ENCODE data around the gene SAPCD1. TPM values are rescaled to one million over a fixed set of nuclear protein-coding genes. Genes with fewer than 3 reads are reported as not detected.

SAPCD1 gene
- polyA plus RNA-seq, 1 of the 3 experiments (the other 2 are of a cell fraction) = 5.9 TPM

GRCh38 chr6:31729979-31730630 lies 32.4 kb upstream of the SAPCD1 start:
- Histone ChIP-seq H3K79me2 (ENCODE audit: insufficient read depth) (peaks cover 51% of the 10 kb centered on the region), H4K20me1 (ENCODE audit: insufficient read depth) (peaks cover 27% of the 10 kb centered on the region), H3K27ac (ENCODE audit: low read depth in 2 of 2, low read length in 1 of 2) (peak overlapping the region; percentile 94), H3K9ac (peak overlapping the region; percentile 98), H3K9me3 (no peaks in the 10 kb centered on the region), H3K4me2 (peak overlapping the region; percentile 98), H3F3A (replicated peaks; ENCODE audit: insufficient read depth) (peaks cover 51% of the 10 kb centered on the region), H3K27me3 (ENCODE audit: insufficient read depth) (no peaks in the 10 kb centered on the region), H3K36me3 (replicated peaks in 1 of 2; ENCODE audit: control insufficient read depth in 1 of 2, insufficient read depth in 2 of 2, low read length in 1 of 2) (peaks cover 52 to 60% of the 10 kb centered on the region in 2 experiments), H3K9me2 (no peaks in the 10 kb centered on the region), H2AFZ (ENCODE audit: low read depth) (peak overlapping the region; percentile 67), H3K4me1 (ENCODE audit: control insufficient read depth in 1 of 2, insufficient read depth in 2 of 2, low read depth in 1 of 2, low read length in 1 of 2) (peaks cover 21 to 24% of the 10 kb centered on the region in 2 experiments; a peak in 2 of 4 replicates), H3K4me3 (ENCODE audit: low read depth in 2 of 2, low read length in 1 of 2) (peak overlapping the region; percentile 90 to 93)
- peak; percentile 96 for DNase-seq
- ChIA-PET CTCF (interaction anchor here (0.6 to 7.3 kb wide), 41 partner anchors 9 to 229 kb away, joined by 3 to 45 read pairs (median 4); partner anchors contain the start of genes ABHD16A, ATP6V1G2, EHMT2 and GPANK1), POLR2A (interaction anchor here (0.7 to 2.0 kb wide), 13 partner anchors 11 to 183 kb away, joined by 3 to 10 read pairs (median 4); partner anchors contain the start of genes ABHD16A, ATP6V1G2, HSPA1B and LSM2)
- 8% methylated on average over 21 of the region's 46 CpGs for WGBS (ENCODE audit: low lambda C conversion rate)
- TF ChIP-seq NRF1 (IDR thresholded peaks at IDR 0.05; ENCODE audit: low read depth, low read length) = peak; percentile 49
- TF ChIP-seq ZBTB33 (IDR thresholded peaks at IDR 0.05; ENCODE audit: borderline replicate concordance, low read depth) = peak; percentile 61; the same call in 1 of the 2 replicates
- 0 out of 4 replicates have a peak, but pooled peaks of 1 of the 2 experiments have one; percentile 38 for TF ChIP-seq EP300 (IDR thresholded peaks at IDR 0.05; ENCODE audit: borderline replicate concordance in 1 of 2, low read depth in 1 of 2, low read length in 1 of 2)
- TF ChIP-seq JUND (IDR thresholded peaks at IDR 0.05) = peak; percentile 41; the same call in 1 of the 2 replicates
- TF ChIP-seq POLR2AphosphoS5 (IDR thresholded peaks at IDR 0.05; ENCODE audit: low read depth, low read length) = peak; percentile 97
- TF ChIP-seq EZH2phosphoT487 (IDR thresholded peaks at IDR 0.05; ENCODE audit: borderline replicate concordance, low read depth) = no peak
- TF ChIP-seq USF1 (IDR thresholded peaks at IDR 0.05; ENCODE audit: borderline replicate concordance, low read depth) = no peak
- no peak for TF ChIP-seq FOXJ3 (CRISPR knock-in tag; IDR thresholded peaks at IDR 0.05)
- TF ChIP-seq PBX3 (IDR thresholded peaks at IDR 0.05) = peak; percentile 81
- 0 out of 2 replicates have a peak, but pooled peaks have one; percentile 50 for TF ChIP-seq TAF1 (IDR thresholded peaks at IDR 0.05; ENCODE audit: borderline replicate concordance, low read depth, low read length)
- 0 out of 2 replicates have a peak, but pooled peaks have one; percentile 41 for TF ChIP-seq MAX (IDR thresholded peaks at IDR 0.05; ENCODE audit: low read depth)
- TF ChIP-seq FOXM1 (IDR thresholded peaks at IDR 0.05; ENCODE audit: low read depth) = no peak
- no peak for TF ChIP-seq RAD21 (IDR thresholded peaks at IDR 0.05; ENCODE audit: low read length)
- TF ChIP-seq USF2 (IDR thresholded peaks at IDR 0.05; ENCODE audit: borderline replicate concordance, low read depth, low read length) = no peak
- no peak for TF ChIP-seq RCOR1 (IDR thresholded peaks at IDR 0.05; ENCODE audit: low read length)
- no peak; the same call in 1 of the 2 replicates for TF ChIP-seq TEAD4 (IDR thresholded peaks at IDR 0.05; ENCODE audit: borderline replicate concordance, insufficient read depth)
- no peak for TF ChIP-seq RXRA (IDR thresholded peaks at IDR 0.05; ENCODE audit: borderline replicate concordance, low read depth)
- peak; percentile 61 for TF ChIP-seq ELF1 (IDR thresholded peaks at IDR 0.05)
- TF ChIP-seq FOSL2 (IDR thresholded peaks at IDR 0.05; ENCODE audit: borderline replicate concordance, low read depth) = 0 out of 2 replicates have a peak, but pooled peaks have one; percentile 19
- TF ChIP-seq REST (IDR thresholded peaks at IDR 0.05; ENCODE audit: low read depth, low read length) = no peak
- TF ChIP-seq NFIC (IDR thresholded peaks at IDR 0.05; ENCODE audit: borderline replicate concordance) = no peak
- TF ChIP-seq GATA2 (CRISPR knock-in tag; IDR thresholded peaks at IDR 0.05) = no peak
- TF ChIP-seq CHD2 (IDR thresholded peaks at IDR 0.05; ENCODE audit: low read length, partially characterized antibody) = no peak
- no peak for TF ChIP-seq MEF2A (IDR thresholded peaks at IDR 0.05; ENCODE audit: borderline replicate concordance, low read depth)
